Measurements from ENCODE around the gene SLIT3.

DNA sequence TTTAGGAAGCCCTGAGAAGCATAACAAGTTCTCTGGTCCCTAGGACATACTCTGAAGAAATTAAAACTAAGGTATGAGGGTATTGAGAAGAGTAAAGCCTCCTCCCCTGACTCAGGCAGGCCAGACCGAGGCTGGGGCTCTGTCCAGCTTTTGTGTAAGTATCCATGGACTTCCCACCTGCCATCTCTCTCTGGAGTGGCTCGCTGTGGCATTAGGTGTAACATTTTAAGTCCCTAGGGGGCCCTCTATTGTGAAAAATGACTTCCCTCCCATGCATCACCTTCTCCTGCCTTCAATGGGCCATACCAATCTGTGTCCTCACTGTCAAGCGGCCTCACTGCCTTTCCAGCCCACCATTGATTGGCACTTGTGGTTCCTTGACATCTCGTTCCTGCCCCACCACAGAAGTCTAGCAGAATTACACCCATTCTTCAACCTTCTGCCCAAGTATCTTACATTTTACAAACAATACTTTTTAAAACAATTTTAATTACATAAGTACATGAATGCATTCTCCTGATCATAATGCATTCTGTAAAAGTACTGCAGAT is 205.5 kb downstream of the SLIT3 start:
- TF ChIP-seq, protein P1, sequence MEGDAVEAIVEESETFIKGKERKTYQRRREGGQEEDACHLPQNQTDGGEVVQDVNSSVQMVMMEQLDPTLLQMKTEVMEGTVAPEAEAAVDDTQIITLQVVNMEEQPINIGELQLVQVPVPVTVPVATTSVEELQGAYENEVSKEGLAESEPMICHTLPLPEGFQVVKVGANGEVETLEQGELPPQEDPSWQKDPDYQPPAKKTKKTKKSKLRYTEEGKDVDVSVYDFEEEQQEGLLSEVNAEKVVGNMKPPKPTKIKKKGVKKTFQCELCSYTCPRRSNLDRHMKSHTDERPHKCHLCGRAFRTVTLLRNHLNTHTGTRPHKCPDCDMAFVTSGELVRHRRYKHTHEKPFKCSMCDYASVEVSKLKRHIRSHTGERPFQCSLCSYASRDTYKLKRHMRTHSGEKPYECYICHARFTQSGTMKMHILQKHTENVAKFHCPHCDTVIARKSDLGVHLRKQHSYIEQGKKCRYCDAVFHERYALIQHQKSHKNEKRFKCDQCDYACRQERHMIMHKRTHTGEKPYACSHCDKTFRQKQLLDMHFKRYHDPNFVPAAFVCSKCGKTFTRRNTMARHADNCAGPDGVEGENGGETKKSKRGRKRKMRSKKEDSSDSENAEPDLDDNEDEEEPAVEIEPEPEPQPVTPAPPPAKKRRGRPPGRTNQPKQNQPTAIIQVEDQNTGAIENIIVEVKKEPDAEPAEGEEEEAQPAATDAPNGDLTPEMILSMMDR (conservative IDR thresholded peaks at IDR 0.05; ENCODE audit: low read length): no peak
- no peak for TF ChIP-seq EZH2phosphoT487 (IDR thresholded peaks at IDR 0.05; ENCODE audit: borderline replicate concordance)

All from Loucy (cell line).